HEK293 (cell line): Measurements from ENCODE around the gene ANXA7.

Experiments used
- CTCF ChIA-PET: fragments of 350-600 bp; formaldehyde crosslinking; extraction: SDS; loops from one replicate; lab custom pipeline; 2021; ENCODE audit warnings: antibody characterized with exemption; lab: Yijun Ruan, JAX
- POLR2A ChIA-PET: fragments of 300-600 bp; formaldehyde crosslinking; extraction: SDS; loops from one replicate; lab custom pipeline; 2020; ENCODE audit warnings: antibody characterized with exemption, inconsistent platforms; lab: Yijun Ruan, JAX
- H3K27ac ChIP-seq: fragments of 200-500 bp; sonication (Bioruptor generic); 2 replicates; pipeline ENCODE4 v1.5.1; 2014; ENCODE audit warnings: low read depth, low read length, control low read depth, inconsistent platforms; ENCODE audit errors: extremely low read depth
- H3K36me3 ChIP-seq, 2 experiments: fragments of 200-500 bp in 1 of 2; sonication (Bioruptor generic) in 1 of 2; 1 replicate in 1 of 2; 2 replicates in 1 of 2; pipeline ENCODE4 v1.5.1; 2014 to 2017; ENCODE audit warnings: inconsistent platforms in 2 of 2, low read length in 2 of 2; ENCODE audit not compliant: control insufficient read depth in 2 of 2, insufficient read depth in 1 of 2
- H3K4me1 ChIP-seq: fragments of 200-500 bp; sonication (Bioruptor generic); 2 replicates; pipeline ENCODE4 v1.5.1; 2014; ENCODE audit warnings: mild to moderate bottlenecking, low read length, inconsistent platforms; ENCODE audit not compliant: control insufficient read depth, insufficient read depth
- H3K4me3 ChIP-seq: 2 replicates; pipeline ENCODE4 v1.5.1; 2011; ENCODE audit warnings: low read depth, mild to moderate bottlenecking, control low read depth, low read length, moderate library complexity
- H3K9me3 ChIP-seq: fragments of 200-500 bp; sonication (Bioruptor generic); 2 replicates; pipeline ENCODE4 v1.5.1; 2014; ENCODE audit warnings: low read depth, low read length, inconsistent platforms; ENCODE audit not compliant: control insufficient read depth, insufficient read depth
- HOXA7 ChIP-seq: sonication (generic); formaldehyde crosslinking; IDR thresholded peaks from 2 replicates; pipeline ENCODE4 v1.8.1; 2022; ENCODE audit warnings: missing genetic modification reagents, borderline replicate concordance
- INSM2 ChIP-seq: fragments of 450-650 bp; formaldehyde crosslinking; IDR thresholded peaks from 2 replicates; pipeline ENCODE4 v1.5.1; 2016; ENCODE audit warnings: missing biosample characterization, missing genetic modification characterization
- KLF16 ChIP-seq: fragments of 450-650 bp; formaldehyde crosslinking; IDR thresholded peaks from 2 replicates; pipeline ENCODE4 v1.5.1; 2017; ENCODE audit warnings: missing biosample characterization, missing genetic modification characterization
- PRDM10 ChIP-seq: fragments of 450-650 bp; formaldehyde crosslinking; IDR thresholded peaks from 2 replicates; pipeline ENCODE4 v1.5.1; 2016; ENCODE audit warnings: missing biosample characterization, missing genetic modification characterization
- ZBTB20 ChIP-seq: fragments of 450-650 bp; formaldehyde crosslinking; IDR thresholded peaks from 2 replicates; pipeline ENCODE4 v1.5.1; 2016; ENCODE audit warnings: missing biosample characterization, missing genetic modification characterization
- ZBTB7A ChIP-seq: fragments of 450-650 bp; formaldehyde crosslinking; IDR thresholded peaks from 2 replicates; pipeline ENCODE4 v1.5.1; 2016; ENCODE audit warnings: low read depth, missing biosample characterization, missing genetic modification characterization
- ZFP3 ChIP-seq: fragments of 450-650 bp; formaldehyde crosslinking; IDR thresholded peaks from 2 replicates; pipeline ENCODE4 v1.5.1; 2016; ENCODE audit warnings: low read depth, missing biosample characterization, missing genetic modification characterization
- ZNF146 ChIP-seq: fragments of 450-650 bp; formaldehyde crosslinking; IDR thresholded peaks from 2 replicates; pipeline ENCODE4 v1.5.1; 2016; ENCODE audit warnings: missing biosample characterization, missing genetic modification characterization
- ZNF155 ChIP-seq: fragments of 450-650 bp; formaldehyde crosslinking; IDR thresholded peaks from 2 replicates; pipeline ENCODE4 v1.5.1; 2016; ENCODE audit warnings: missing biosample characterization, missing genetic modification characterization
- ZNF19 ChIP-seq: fragments of 450-650 bp; formaldehyde crosslinking; IDR thresholded peaks from 2 replicates; pipeline ENCODE4; 2016; ENCODE audit warnings: missing biosample characterization, missing genetic modification characterization, low read depth
- ZNF214 ChIP-seq: fragments of 450-650 bp; formaldehyde crosslinking; IDR thresholded peaks from 2 replicates; pipeline ENCODE4 v1.5.1; 2017; ENCODE audit warnings: missing biosample characterization, mild to moderate bottlenecking, missing genetic modification characterization, borderline replicate concordance
- ZNF433 ChIP-seq: fragments of 450-650 bp; formaldehyde crosslinking; IDR thresholded peaks from 2 replicates; pipeline ENCODE4 v1.5.1; 2016; ENCODE audit warnings: missing biosample characterization, missing genetic modification characterization, low read depth
- ZNF518A ChIP-seq: fragments of 450-650 bp; formaldehyde crosslinking; conservative IDR thresholded peaks from 2 replicates; pipeline ENCODE4 v1.5.1; 2016; ENCODE audit warnings: low read depth, missing biosample characterization, missing genetic modification characterization
- ZNF544 ChIP-seq: fragments of 450-650 bp; formaldehyde crosslinking; IDR thresholded peaks from 2 replicates; pipeline ENCODE4 v1.5.0; 2017; ENCODE audit warnings: missing biosample characterization, missing genetic modification characterization
- ZNF561 ChIP-seq: fragments of 450-650 bp; IDR thresholded peaks from 2 replicates; pipeline ENCODE4 v1.5.1; 2018; ENCODE audit warnings: missing biosample characterization, missing genetic modification characterization, borderline replicate concordance
- ZNF747 ChIP-seq: fragments of 450-650 bp; formaldehyde crosslinking; IDR thresholded peaks from 2 replicates; pipeline ENCODE4 v1.5.1; 2016; ENCODE audit warnings: missing biosample characterization, missing genetic modification characterization
- ZSCAN23 ChIP-seq: fragments of 450-650 bp; formaldehyde crosslinking; IDR thresholded peaks from 2 replicates; pipeline ENCODE4 v1.5.1; 2016; ENCODE audit warnings: missing biosample characterization, missing genetic modification characterization
- ZXDB ChIP-seq: fragments of 450-650 bp; formaldehyde crosslinking; IDR thresholded peaks from 2 replicates; pipeline ENCODE4 v1.5.1; 2016; ENCODE audit warnings: missing biosample characterization, missing genetic modification characterization

Gene ANXA7

GRCh38 chr10:73364964-73365363 is 48.9 kb downstream of the ANXA7 start:
- H3K36me3 ChIP-seq = peaks cover 0 to 38% of the 10 kb centered on the region in 2 experiments; a peak in 2 of 3 replicates
- H3K4me1 ChIP-seq = no peaks in the 10 kb centered on the region
- H3K9me3 ChIP-seq = no peaks in the 10 kb centered on the region
- POLR2A ChIA-PET = no interaction called here
- CTCF ChIA-PET = no interaction called here
- H3K4me3 ChIP-seq = no peak overlapping the region
- TF ChIP-seq KLF16 (tag by site-specific recombination) (no peak), ZSCAN23 (tag by site-specific recombination) (no peak), ZNF146 (tag by site-specific recombination) (peak; percentile 87)
- H3K27ac ChIP-seq = no peak overlapping the region

GRCh38 chr10:73359492-73359891 is 54.4 kb downstream of the ANXA7 start:
- TF ChIP-seq ZNF155 (tag by site-specific recombination) (no peak), PRDM10 (tag by site-specific recombination) (0 out of 2 replicates have a peak, but pooled peaks have one; percentile 10)
- no peak overlapping the region for H3K4me3 ChIP-seq
- peaks cover 0 to 3% of the 10 kb centered on the region in 2 experiments; a peak in 1 of 3 replicates for H3K36me3 ChIP-seq
- ChIA-PET CTCF (interaction anchor here (0.5 to 0.6 kb wide), 2 partner anchors 16 to 17 kb away, joined by 3 to 5 read pairs; no protein-coding TSS in a partner anchor), POLR2A (interaction anchor here (1.3 to 1.5 kb wide), 3 partner anchors 11 to 136 kb away, joined by 5 to 9 read pairs (median 9); partner anchors contain the start of genes MRPS16 and PPP3CB)
- H3K27ac ChIP-seq = no peak overlapping the region
- H3K9me3 ChIP-seq = no peaks in the 10 kb centered on the region
- 0 out of 2 replicates have a peak, but pooled peaks cover 3% of the 10 kb centered on the region for H3K4me1 ChIP-seq

- Histone ChIP-seq H3K9me3 (no peaks in the 10 kb centered on the region), H3K27ac (peak within 1 kb of the TSS; percentile 42; the same call in 1 of the 2 replicates), H3K4me3 (peak within 1 kb of the TSS; percentile 80), H3K36me3 (no peaks in the 10 kb centered on the region), H3K4me1 (0 out of 2 replicates have a peak, but pooled peaks cover 3% of the 10 kb centered on the region)
- ChIA-PET CTCF (interaction anchor here (0.5 to 1.2 kb wide), 3 partner anchors 16 to 491 kb away, joined by 3 to 5 read pairs (median 3); no protein-coding TSS in a partner anchor), POLR2A (interaction anchor here (0.5 to 1.9 kb wide), 11 partner anchors 12 to 137 kb away, joined by 3 to 18 read pairs (median 4); partner anchors contain the start of genes ANXA7, DNAJC9, MRPS16 and PPP3CB)
- TF ChIP-seq ZNF561 (tag by site-specific recombination) (peak; percentile 64; the same call in 1 of the 2 replicates), ZNF214 (tag by site-specific recombination) (no peak), ZBTB7A (no peak), ZXDB (peak; percentile 78), ZBTB20 (tag by site-specific recombination) (peak; percentile 28; the same call in 1 of the 2 replicates), ZNF544 (no peak), HOXA7 (CRISPR knock-in tag) (no peak), ZNF433 (no peak), ZNF747 (no peak), ZNF518A (tag by site-specific recombination) (peak; percentile 51), ZNF19 (tag by site-specific recombination) (no peak), INSM2 (no peak), ZFP3 (no peak)
Measured at GRCh38 chr10:73358331-73359279, 55.3 kb downstream of the ANXA7 start, which contains the start of gene CFAP70. Gene CFAP70 (minus strand): TSS chr10:73358864. CDS start chr10:73354796, 4,068 bp downstream.
